ENCODE data around the gene MRPL19.
A peak's percentile ranks its signal among the peaks of the same experiment; 100 is the strongest.

Gene MRPL19

DNA sequence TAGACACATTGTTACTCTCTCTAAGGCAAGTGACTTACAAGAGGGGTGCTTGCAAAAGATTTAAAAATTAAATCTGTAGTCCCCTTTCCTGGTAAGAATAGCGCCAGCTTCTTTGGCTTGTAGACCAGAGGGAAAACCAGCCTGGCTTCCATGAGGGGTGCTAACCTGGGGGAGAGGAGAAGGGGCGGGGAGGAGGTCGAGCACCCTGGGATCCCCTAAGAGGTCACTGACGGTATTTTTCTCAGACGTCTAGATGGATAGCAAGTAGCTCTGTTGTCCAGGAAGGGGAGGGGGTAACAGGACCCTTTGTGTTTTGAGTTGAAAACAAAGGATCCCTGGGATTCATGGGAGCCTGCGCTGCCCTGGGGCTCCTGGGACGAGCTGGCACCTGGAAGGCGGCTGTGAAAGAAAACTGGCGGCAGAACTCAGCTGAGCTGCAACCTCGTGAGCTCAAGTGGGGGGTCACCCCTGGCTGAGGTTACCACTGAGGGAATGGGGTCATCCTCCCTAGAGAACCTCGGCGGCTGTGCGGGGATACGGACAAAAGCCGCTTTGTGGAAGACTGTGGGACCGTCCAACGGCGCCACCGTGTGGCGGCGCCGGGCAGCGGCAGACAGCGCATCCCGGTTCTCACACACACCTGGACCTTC lies 37.8 kb upstream of the MRPL19 start:
- DNase-seq (ENCODE audit: insufficient read length, low spot score), result peak; percentile 61
- no peak for FAIRE-seq
- TF ChIP-seq, protein P1, sequence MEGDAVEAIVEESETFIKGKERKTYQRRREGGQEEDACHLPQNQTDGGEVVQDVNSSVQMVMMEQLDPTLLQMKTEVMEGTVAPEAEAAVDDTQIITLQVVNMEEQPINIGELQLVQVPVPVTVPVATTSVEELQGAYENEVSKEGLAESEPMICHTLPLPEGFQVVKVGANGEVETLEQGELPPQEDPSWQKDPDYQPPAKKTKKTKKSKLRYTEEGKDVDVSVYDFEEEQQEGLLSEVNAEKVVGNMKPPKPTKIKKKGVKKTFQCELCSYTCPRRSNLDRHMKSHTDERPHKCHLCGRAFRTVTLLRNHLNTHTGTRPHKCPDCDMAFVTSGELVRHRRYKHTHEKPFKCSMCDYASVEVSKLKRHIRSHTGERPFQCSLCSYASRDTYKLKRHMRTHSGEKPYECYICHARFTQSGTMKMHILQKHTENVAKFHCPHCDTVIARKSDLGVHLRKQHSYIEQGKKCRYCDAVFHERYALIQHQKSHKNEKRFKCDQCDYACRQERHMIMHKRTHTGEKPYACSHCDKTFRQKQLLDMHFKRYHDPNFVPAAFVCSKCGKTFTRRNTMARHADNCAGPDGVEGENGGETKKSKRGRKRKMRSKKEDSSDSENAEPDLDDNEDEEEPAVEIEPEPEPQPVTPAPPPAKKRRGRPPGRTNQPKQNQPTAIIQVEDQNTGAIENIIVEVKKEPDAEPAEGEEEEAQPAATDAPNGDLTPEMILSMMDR (IDR thresholded peaks at IDR 0.05; ENCODE audit: insufficient read depth, missing control alignments), result peak; percentile 76

DNA sequence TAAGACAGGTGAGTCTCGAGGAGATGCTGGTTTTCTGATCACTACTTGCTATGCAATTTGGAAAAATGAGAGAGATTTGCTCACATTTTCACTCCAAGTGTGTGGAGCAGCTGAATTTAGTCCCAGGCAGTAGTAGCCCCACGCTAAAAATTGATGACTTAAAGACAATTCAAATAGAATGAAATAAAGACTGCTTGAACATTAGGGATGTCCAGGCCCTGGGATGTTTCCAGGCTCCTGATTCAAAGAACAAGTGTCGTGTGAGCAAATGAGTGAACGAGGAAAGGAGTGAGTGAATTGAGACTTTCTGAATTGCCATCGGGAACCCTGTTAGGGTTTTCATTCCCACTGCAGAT lies 37.3 kb upstream of the MRPL19 start:
- DNase-seq (ENCODE audit: insufficient read length, low spot score), result no peak
- FAIRE-seq, result no peak
- TF ChIP-seq, protein P1 (IDR thresholded peaks at IDR 0.05; ENCODE audit: insufficient read depth, missing control alignments), result no peak

DNA sequence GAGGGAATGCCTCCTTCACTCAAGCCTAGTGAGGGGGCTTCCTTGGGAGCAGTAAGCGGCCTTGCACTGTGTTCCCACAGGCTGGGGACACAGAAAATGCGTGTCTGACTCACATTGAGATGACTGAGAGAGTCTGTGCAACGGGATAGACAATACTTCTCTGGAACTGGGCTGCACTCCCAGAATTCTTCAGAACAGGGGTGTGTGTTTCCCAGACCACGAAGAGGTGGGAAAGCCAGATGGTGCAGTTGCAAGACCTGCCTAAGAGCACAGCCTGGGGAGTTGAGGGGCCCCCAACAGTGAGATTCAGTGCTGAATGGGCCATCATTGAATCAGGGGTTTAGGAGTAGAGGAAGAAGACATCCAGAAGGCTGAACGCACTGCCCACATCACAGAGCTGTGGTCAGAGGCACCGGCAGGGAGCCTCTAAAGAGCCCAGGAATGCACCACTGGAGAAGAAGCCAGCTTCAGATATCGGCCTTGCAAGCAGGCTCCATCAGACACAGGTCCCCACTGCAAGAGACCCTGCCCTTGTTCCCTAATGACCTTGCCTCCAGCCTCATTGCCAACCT lies 36.6 kb upstream of the MRPL19 start:
- FAIRE-seq (no peak), DNase-seq (ENCODE audit: insufficient read length, low spot score) (no peak)
- TF ChIP-seq, protein P1 (IDR thresholded peaks at IDR 0.05; ENCODE audit: insufficient read depth, missing control alignments), result no peak

DNA sequence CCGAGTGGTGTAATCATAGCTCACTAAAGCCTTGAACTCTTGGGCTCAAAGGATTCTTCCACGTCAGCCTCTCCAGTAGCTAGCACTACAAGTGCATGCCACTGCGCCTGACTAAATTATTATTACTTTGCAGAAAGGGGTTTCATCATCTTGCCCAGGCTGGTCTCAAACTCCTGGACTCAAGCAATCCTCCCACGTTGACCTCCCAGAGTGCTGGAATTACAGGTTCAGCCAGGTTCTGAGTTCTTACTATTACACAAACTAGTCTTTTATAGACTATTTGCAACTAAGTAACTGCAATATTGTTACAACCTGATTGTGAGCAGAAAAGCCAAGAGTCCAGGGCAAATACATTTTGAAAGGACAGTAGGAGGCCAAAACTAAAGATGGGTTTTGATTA lies 35.9 kb upstream of the MRPL19 start:
- no peak for FAIRE-seq
- TF ChIP-seq, protein P1 (IDR thresholded peaks at IDR 0.05; ENCODE audit: insufficient read depth, missing control alignments), result no peak
- no peak for DNase-seq (ENCODE audit: insufficient read length, low spot score)

DNA sequence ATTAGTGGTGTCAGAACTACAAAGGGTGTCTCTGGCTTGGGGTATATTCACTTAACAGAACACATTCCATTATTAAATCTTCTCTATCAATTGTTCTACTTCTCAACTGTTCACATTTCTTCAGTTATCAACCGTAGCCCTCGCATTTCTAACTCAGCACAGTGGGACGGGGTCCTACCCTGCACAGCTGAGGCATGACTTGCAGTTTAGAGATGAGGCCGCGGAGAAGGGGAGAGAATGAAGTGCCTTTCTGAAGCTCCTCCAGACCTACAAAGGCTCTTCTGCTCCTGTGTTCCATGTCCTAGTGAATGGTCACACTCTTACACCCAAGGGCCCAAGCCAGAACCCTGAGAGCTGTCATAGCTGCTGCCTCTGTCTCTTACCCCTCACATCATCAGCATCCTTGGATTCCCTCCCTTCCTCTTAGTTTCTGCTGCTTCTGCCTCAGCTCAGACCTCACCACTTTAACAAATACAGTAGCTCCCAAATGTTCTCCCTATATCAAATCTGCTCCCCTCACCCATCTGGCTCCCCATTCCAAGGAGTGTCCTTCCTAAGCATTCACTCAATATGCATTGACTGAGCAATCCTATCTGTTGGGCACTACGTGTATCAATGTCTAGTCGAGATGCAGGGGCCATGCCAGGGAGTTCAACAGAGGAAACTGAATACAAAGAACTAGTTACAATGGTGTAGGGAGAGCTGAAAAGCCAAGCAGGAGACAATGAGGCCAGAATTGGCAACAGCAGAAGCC lies 34.3 kb upstream of the MRPL19 start:
- TF ChIP-seq, protein P1 (IDR thresholded peaks at IDR 0.05; ENCODE audit: insufficient read depth, missing control alignments), result no peak
- no peak for FAIRE-seq
- no peak for DNase-seq (ENCODE audit: insufficient read length, low spot score)

DNA sequence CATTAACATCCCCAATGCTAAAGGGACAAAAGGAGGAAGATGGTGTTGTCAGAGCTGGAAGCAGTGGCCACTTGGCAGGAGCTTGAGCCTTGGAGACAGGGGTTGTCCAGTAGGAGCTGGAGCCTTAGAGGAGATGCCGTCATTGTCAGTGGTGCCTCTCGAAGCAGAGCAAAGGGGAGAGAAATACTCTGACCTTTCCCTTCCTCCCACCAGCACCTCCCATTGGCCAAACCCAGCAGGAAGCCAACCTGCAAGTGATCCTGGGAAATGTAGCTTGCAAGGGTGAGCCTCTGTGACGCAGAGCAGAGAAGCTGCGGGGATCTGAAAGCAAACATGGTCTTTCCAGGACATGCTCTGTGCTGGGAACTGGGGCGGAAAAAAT lies 33.7 kb upstream of the MRPL19 start:
- DNase-seq (ENCODE audit: insufficient read length, low spot score), result no peak
- FAIRE-seq, result no peak
- TF ChIP-seq, protein P1 (IDR thresholded peaks at IDR 0.05; ENCODE audit: insufficient read depth, missing control alignments), result no peak

DNA sequence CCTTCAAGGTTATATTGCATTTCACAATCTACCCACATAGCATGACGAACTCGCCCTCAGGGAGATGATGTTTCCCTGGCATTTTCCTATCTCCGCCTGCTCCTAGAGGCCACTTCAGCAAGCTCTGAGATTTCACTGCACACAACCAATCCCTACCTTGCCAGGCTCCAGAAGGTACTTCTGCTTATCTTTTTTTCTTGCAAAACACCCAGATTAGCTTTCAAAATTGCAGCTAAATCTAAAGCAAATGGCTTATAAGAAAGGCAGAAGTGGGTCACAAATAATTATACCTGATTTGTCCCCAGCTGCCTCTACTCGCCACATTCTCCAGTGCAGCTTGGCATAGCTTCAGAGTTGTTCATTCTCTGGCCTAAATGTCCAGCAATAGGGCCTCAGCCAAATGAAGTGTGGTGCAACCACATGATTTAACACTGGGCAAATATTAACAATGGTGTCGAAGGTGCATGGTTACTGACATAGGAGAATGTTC lies 32.4 kb upstream of the MRPL19 start:
- DNase-seq (ENCODE audit: insufficient read length, low spot score) (no peak), FAIRE-seq (no peak)
- TF ChIP-seq, protein P1 (IDR thresholded peaks at IDR 0.05; ENCODE audit: insufficient read depth, missing control alignments), result no peak

Measured in D721Med (cell line).